GM20000 (cell line): Measurements from ENCODE around the gene WNT5B.

ENCODE experiments used
- DNase-seq: peaks from one replicate; pipeline ENCODE4 v3.0.0; 2012; ENCODE audit warnings: low spot score
- CTCF ChIP-seq: IDR thresholded peaks from 2 replicates; pipeline ENCODE4 v1.5.1; 2012; ENCODE audit warnings: mild to moderate bottlenecking, control low read depth; ENCODE audit errors: extremely low read depth, missing control alignments

WNT5B gene

GRCh38 chr12:1619587-1619986 is 9.4 kb upstream of the WNT5B start:
- no peak for TF ChIP-seq CTCF
- DNase-seq: peak; percentile 53

GRCh38 chr12:1620092-1620491 is 8.9 kb upstream of the WNT5B start:
- DNase-seq: no peak

GRCh38 chr12:1622406-1622805 is 6.6 kb upstream of the WNT5B start:
- TF ChIP-seq CTCF: no peak
- DNase-seq: no peak

More at GRCh38 chr12:1620092-1620491, 8.9 kb upstream of the WNT5B start:
- no peak for TF ChIP-seq CTCF

GRCh38 chr12:1629338-1630132 is 504 bp downstream of the WNT5B start:
- peak; percentile 66 for DNase-seq
- no peak for TF ChIP-seq CTCF

GRCh38 chr12:1630133-1630826 is 1.2 kb downstream of the WNT5B start:
- TF ChIP-seq CTCF: peak; percentile 14
- DNase-seq: no peak

- DNase-seq: no peak
- TF ChIP-seq CTCF: no peak
Measured at GRCh38 chr12:1630827-1631591, 2.0 kb downstream of the WNT5B start.

- no peak for TF ChIP-seq CTCF
- no peak for DNase-seq
Measured at GRCh38 chr12:1632702-1633101, 3.7 kb downstream of the WNT5B start.
